Astrocyte (in vitro differentiated cells and primary cell): ENCODE measurements around the gene NCOA1.

Experiments used
- CTCF ChIP-seq: IDR thresholded peaks from 2 replicates; pipeline ENCODE4 v1.5.1; 2011; ENCODE audit warnings: low read depth, mild to moderate bottlenecking, inconsistent platforms, low read length, moderate library complexity; ENCODE audit not compliant: insufficient read depth
- EZH2 ChIP-seq: IDR thresholded peaks from 2 replicates; pipeline ENCODE4 v1.6.1; 2012; ENCODE audit warnings: mild to moderate bottlenecking, low read length, inconsistent platforms; ENCODE audit not compliant: insufficient read depth

GRCh38 chr2:24745825-24746224 lies 254.8 kb downstream of the NCOA1 start:
- TF ChIP-seq CTCF, result no peak
- no peak for TF ChIP-seq EZH2
